HG02884 (cell line): ENCODE data around the gene IRF7.

Experiments
- ATAC-seq: cut with Tn5 transposase; IDR thresholded peaks from one replicate; pipeline ENCODE4 v1.9.1; 2021; ENCODE audit warnings: mild to moderate bottlenecking, moderate library complexity; ENCODE audit not compliant: unreplicated experiment

The IRF7 gene

GRCh38 chr11:621838-622237 lies 6.1 kb upstream of the IRF7 start:
- no peak for ATAC-seq

GRCh38 chr11:620935-621814 lies 5.4 kb upstream of the IRF7 start:
- ATAC-seq: no peak

- ATAC-seq: no peak
Observed at GRCh38 chr11:620201-620600, 4.5 kb upstream of the IRF7 start.

GRCh38 chr11:619628-620050 lies 3.9 kb upstream of the IRF7 start:
- no peak for ATAC-seq

GRCh38 chr11:618856-619627 lies 3.3 kb upstream of the IRF7 start:
- no peak for ATAC-seq

- ATAC-seq: no peak
Observed at GRCh38 chr11:617912-618682, 2.3 kb upstream of the IRF7 start.

GRCh38 chr11:617199-617911 lies 1.6 kb upstream of the IRF7 start:
- no peak for ATAC-seq

GRCh38 chr11:616320-617198 lies 809 bp upstream of the IRF7 start:
- ATAC-seq: no peak

- ATAC-seq: no peak
Observed at GRCh38 chr11:614623-615503, 887 bp downstream of the IRF7 start.

- ATAC-seq: no peak
Observed at GRCh38 chr11:614021-614622, 1.6 kb downstream of the IRF7 start.

- no peak for ATAC-seq
Observed at GRCh38 chr11:613369-613968, 2.3 kb downstream of the IRF7 start.

GRCh38 chr11:612961-613300 lies 2.8 kb downstream of the IRF7 start:
- no peak for ATAC-seq

- no peak for ATAC-seq
Observed at GRCh38 chr11:612201-612960, 3.4 kb downstream of the IRF7 start.

GRCh38 chr11:611001-611996 lies 4.5 kb downstream of the IRF7 start:
- ATAC-seq: no peak

GRCh38 chr11:610146-610801 lies 5.5 kb downstream of the IRF7 start:
- ATAC-seq: no peak
